GM19324 (cell line): ENCODE results near the gene TTLL11.
"Not testable (repeated sequence)": the region's sequence is repeated elsewhere in the genome, so short reads cannot be mapped to it uniquely, and the experiment has no call there.

ENCODE experiments used
- ATAC-seq: cut with Tn5 transposase; IDR thresholded peaks from one replicate; pipeline ENCODE4 v1.9.1; 2021; ENCODE audit warnings: mild to moderate bottlenecking, moderate library complexity; ENCODE audit not compliant: unreplicated experiment, low FRiP score

TTLL11 gene

GRCh38 chr9:121809356-121810050, 283.6 kb downstream of the TTLL11 start:
- no peak for ATAC-seq

- ATAC-seq = no peak
Measured at GRCh38 chr9:121808781-121809180, 284.3 kb downstream of the TTLL11 start.

- no peak for ATAC-seq
Measured at GRCh38 chr9:121807823-121808278, 285.3 kb downstream of the TTLL11 start.

- no peak for ATAC-seq
Measured at GRCh38 chr9:121807069-121807822, 285.9 kb downstream of the TTLL11 start.

- no peak for ATAC-seq
Measured at GRCh38 chr9:121802753-121803152, 290.4 kb downstream of the TTLL11 start.

GRCh38 chr9:121801579-121801978, 291.5 kb downstream of the TTLL11 start:
- ATAC-seq = no peak

- ATAC-seq = no peak
Measured at GRCh38 chr9:121800376-121800775, 292.7 kb downstream of the TTLL11 start.

GRCh38 chr9:121798941-121799340, 294.2 kb downstream of the TTLL11 start:
- ATAC-seq = no peak

- no peak for ATAC-seq
Measured at GRCh38 chr9:121797081-121797480, 296.0 kb downstream of the TTLL11 start.

GRCh38 chr9:121794334-121794733, 298.8 kb downstream of the TTLL11 start:
- not testable (repeated sequence) for ATAC-seq

- ATAC-seq = not testable (repeated sequence)
Measured at GRCh38 chr9:121792476-121792875, 300.6 kb downstream of the TTLL11 start.

GRCh38 chr9:121790841-121791240, 302.3 kb downstream of the TTLL11 start:
- no peak for ATAC-seq

- ATAC-seq = no peak
Measured at GRCh38 chr9:121788686-121789366, 304.3 kb downstream of the TTLL11 start.

GRCh38 chr9:121786998-121787422, 306.1 kb downstream of the TTLL11 start:
- ATAC-seq = no peak

- ATAC-seq = no peak
Measured at GRCh38 chr9:121786543-121786948, 306.6 kb downstream of the TTLL11 start.

- ATAC-seq = no peak
Measured at GRCh38 chr9:121785673-121786542, 307.2 kb downstream of the TTLL11 start.

- ATAC-seq = no peak
Measured at GRCh38 chr9:121784731-121785411, 308.2 kb downstream of the TTLL11 start.

GRCh38 chr9:121783521-121784507, 309.3 kb downstream of the TTLL11 start:
- no peak for ATAC-seq

- ATAC-seq = no peak
Measured at GRCh38 chr9:121783111-121783510, 310.0 kb downstream of the TTLL11 start.
